Loucy (cell line): ENCODE results near the gene ARHGAP32.

Source experiments
- EZH2phosphoT487 ChIP-seq: fragments of 200-600 bp; IDR thresholded peaks from 2 replicates; pipeline ENCODE4 v1.6.1; 2018; ENCODE audit warnings: antibody characterized with exemption, mild to moderate bottlenecking, moderate library complexity, borderline replicate concordance
- TF ChIP-seq, protein P1 (sequence below): fragments of 200-600 bp; sonication (generic); conservative IDR thresholded peaks from 2 replicates; pipeline ENCODE4 v1.5.1; 2014; ENCODE audit warnings: mild to moderate bottlenecking, antibody characterized with exemption, low read length

DNA sequence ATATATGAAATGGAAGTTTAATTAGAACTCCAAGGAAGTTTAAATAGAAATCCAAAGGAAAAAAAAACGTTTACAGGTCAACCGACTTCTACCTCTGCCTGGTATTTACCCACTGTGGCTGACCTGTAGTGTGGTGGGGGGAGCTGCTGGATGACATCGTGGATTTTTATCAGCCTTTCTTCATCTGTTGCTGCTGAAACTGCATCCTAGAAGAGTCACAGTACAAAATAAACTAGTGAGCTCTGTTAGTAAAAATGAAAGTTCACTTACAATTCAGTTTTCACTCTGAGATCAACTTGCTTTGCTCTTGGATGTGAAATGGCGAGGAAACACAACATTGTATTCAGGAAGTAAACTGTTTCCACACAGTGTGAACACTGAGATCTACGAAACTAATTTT is 206.2 kb downstream of the ARHGAP32 start:
- TF ChIP-seq, protein P1, sequence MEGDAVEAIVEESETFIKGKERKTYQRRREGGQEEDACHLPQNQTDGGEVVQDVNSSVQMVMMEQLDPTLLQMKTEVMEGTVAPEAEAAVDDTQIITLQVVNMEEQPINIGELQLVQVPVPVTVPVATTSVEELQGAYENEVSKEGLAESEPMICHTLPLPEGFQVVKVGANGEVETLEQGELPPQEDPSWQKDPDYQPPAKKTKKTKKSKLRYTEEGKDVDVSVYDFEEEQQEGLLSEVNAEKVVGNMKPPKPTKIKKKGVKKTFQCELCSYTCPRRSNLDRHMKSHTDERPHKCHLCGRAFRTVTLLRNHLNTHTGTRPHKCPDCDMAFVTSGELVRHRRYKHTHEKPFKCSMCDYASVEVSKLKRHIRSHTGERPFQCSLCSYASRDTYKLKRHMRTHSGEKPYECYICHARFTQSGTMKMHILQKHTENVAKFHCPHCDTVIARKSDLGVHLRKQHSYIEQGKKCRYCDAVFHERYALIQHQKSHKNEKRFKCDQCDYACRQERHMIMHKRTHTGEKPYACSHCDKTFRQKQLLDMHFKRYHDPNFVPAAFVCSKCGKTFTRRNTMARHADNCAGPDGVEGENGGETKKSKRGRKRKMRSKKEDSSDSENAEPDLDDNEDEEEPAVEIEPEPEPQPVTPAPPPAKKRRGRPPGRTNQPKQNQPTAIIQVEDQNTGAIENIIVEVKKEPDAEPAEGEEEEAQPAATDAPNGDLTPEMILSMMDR: no peak
- no peak for TF ChIP-seq EZH2phosphoT487
